Left ventricle myocardium superior (tissue), 1 donor: Measurements from ENCODE around the gene HNRNPF. TPM values are rescaled to one million over a fixed set of nuclear protein-coding genes. Genes with fewer than 3 reads are reported as not detected.
"Not testable (repeated sequence)": the region's sequence is repeated elsewhere in the genome, so short reads cannot be mapped to it uniquely, and the experiment has no call there.

Experiments
- ATAC-seq: fragments of 200-7000 bp; cut with Tn5 transposase; one replicate; pipeline ENCODE4 v1.9.1; 2020; ENCODE audit warnings: mild to moderate bottlenecking, moderate library complexity
- DNase-seq: peaks from one replicate; pipeline ENCODE4 v3.0.0-alpha.2; 2020
- intact Hi-C: fragments of 100-400 bp; cut with micrococcal nuclease; formaldehyde crosslinking; loops from one replicate; pipeline ENCODE4 v1.11.0; 2022
- total RNA-seq: library from RNA; stranded (reverse); fragmentation: NEBNext Ultra II Directional; extraction: Animal tissue kit (Norgen Biotek cat#: 25700); gene quantifications from one replicate; pipeline ENCODE4 v1.2.1, GENCODE V29; 2021
- donor health status: DM: no; HTN: yes; CAD: no; lungs with severe emphysema.

HNRNPF gene
- total RNA-seq, 1 donor from 2014 or later, result 77.3 TPM

- intact Hi-C loops, result no loop called here
- ATAC-seq (no peak), DNase-seq (no peak)
Measured at GRCh38 chr10:43338117-43338516, 70.9 kb downstream of the HNRNPF start.

- DNase-seq, intact Hi-C loops, ATAC-seq: not testable (repeated sequence)
Measured at GRCh38 chr10:43337536-43337935, 71.5 kb downstream of the HNRNPF start.

GRCh38 chr10:43336641-43337318 lies 72.2 kb downstream of the HNRNPF start:
- ATAC-seq, result no peak
- intact Hi-C loops, result no loop called here

GRCh38 chr10:43336061-43336460 lies 72.9 kb downstream of the HNRNPF start:
- DNase-seq (no peak), ATAC-seq (no peak)
- intact Hi-C loops, result no loop called here

More at GRCh38 chr10:43336641-43337318, 72.2 kb downstream of the HNRNPF start:
- DNase-seq, result no peak

Other genes starting within 250 kb of the HNRNPF start
- 2.7 TPM for gene RASGEF1A, start 142.1 kb downstream of the HNRNPF start, total RNA-seq
- not detected for gene FXYD4, start 37.5 kb downstream of the HNRNPF start, total RNA-seq
- 1.9 TPM for gene ZNF487, start 27.9 kb upstream of the HNRNPF start, total RNA-seq
- 2.2 TPM for gene ZNF239, start 165.4 kb upstream of the HNRNPF start, total RNA-seq
- gene ZNF485, start 197.3 kb upstream of the HNRNPF start, total RNA-seq, result 1.1 TPM
- gene ZNF32, start 239.7 kb upstream of the HNRNPF start, total RNA-seq, result 47.1 TPM